K562 (cell line): ENCODE measurements around the gene ZNF81. TPM values are rescaled to one million over a fixed set of nuclear protein-coding genes. Genes with fewer than 3 reads are reported as not detected.

Experiments used
- ATF7 ChIP-seq: fragments of 450-650 bp; IDR thresholded peaks from 2 replicates; pipeline ENCODE4 v1.7.1; 2014; ENCODE audit warnings: mild to moderate bottlenecking, moderate library complexity
- CHAMP1 ChIP-seq: fragments of 450-650 bp; IDR thresholded peaks from 2 replicates; pipeline ENCODE4 v1.6.1; 2016; ENCODE audit warnings: mild to moderate bottlenecking
- CREB1 ChIP-seq, 2 experiments: sonication (generic) in 1 of 2; formaldehyde crosslinking in 1 of 2; IDR thresholded peaks; 2 replicates each; pipeline versions ENCODE4 v1.6.1 to v1.8.0; 2012 to 2022; ENCODE audit warnings: inconsistent platforms in 1 of 2, mild to moderate bottlenecking in 1 of 2, missing genetic modification reagents in 1 of 2, moderate library complexity in 1 of 2
- CREM ChIP-seq: IDR thresholded peaks from 2 replicates; pipeline ENCODE4 v1.6.1; 2014; ENCODE audit warnings: antibody characterized with exemption, low read depth
- EHMT2 ChIP-seq: fragments of 450-650 bp; IDR thresholded peaks from 2 replicates; pipeline ENCODE4 v1.6.1; 2018; ENCODE audit warnings: antibody characterized with exemption
- MCM5 ChIP-seq: fragments of 450-650 bp; IDR thresholded peaks from 2 replicates; pipeline ENCODE4 v1.6.1; 2016; ENCODE audit warnings: low read depth
- PHF20 ChIP-seq: fragments of 450-650 bp; IDR thresholded peaks from 2 replicates; pipeline ENCODE4 v1.6.1; 2018; ENCODE audit not compliant: partially characterized antibody
- PHF8 ChIP-seq: fragments of 200-600 bp; sonication (generic); IDR thresholded peaks from 2 replicates; pipeline ENCODE4 v1.6.1; 2012; ENCODE audit warnings: mixed run types, mild to moderate bottlenecking, inconsistent platforms, low read length, moderate library complexity, borderline replicate concordance
- RCOR1 ChIP-seq, 2 experiments: IDR thresholded peaks; 2 replicates each; pipeline ENCODE4 v1.6.1; 2012; ENCODE audit warnings: low read depth in 2 of 2, low read length in 2 of 2, borderline replicate concordance in 1 of 2, improper control_type of control experiment in 1 of 2
- SIX5 ChIP-seq, 2 experiments: IDR thresholded peaks; 2 replicates each; pipeline ENCODE4 v1.6.1; 2011; ENCODE audit warnings: low read length in 2 of 2, borderline replicate concordance in 1 of 2, low read depth in 1 of 2, mild to moderate bottlenecking in 1 of 2, moderate library complexity in 1 of 2; ENCODE audit not compliant: insufficient read depth in 1 of 2
- TAF9B ChIP-seq: fragments of 450-650 bp; IDR thresholded peaks from 2 replicates; pipeline ENCODE4 v1.6.1; 2018; ENCODE audit warnings: mild to moderate bottlenecking; ENCODE audit not compliant: partially characterized antibody
- TEAD1 ChIP-seq, 2 experiments: fragments of 450-650 bp in 1 of 2; sonication (generic) in 1 of 2; formaldehyde crosslinking; IDR thresholded peaks; 2 replicates each; pipeline versions ENCODE4 v1.4.0 to v1.8.0; 2020 to 2022; ENCODE audit warnings: mild to moderate bottlenecking in 2 of 2, missing genetic modification reagents in 1 of 2
- ZNF24 ChIP-seq: fragments of 450-650 bp; IDR thresholded peaks from 2 replicates; pipeline ENCODE4 v1.6.1; 2016
- polyA plus RNA-seq, 8 experiments: library from polyadenylated mRNA; depleted of rRNA in 4 of 8; stranded (reverse) in 5 of 8; unstranded in 3 of 8; fragments of >200 nt; fragmentation: Nextera tagmentation in 2 of 8; fragmentation: Illumina TruSeq in 1 of 8; extraction: Ambion mirVana in 2 of 8; extraction: Trizol in 1 of 8; gene quantifications; 2 replicates each; pipeline versions ENCODE4 v1.2.1 to v1.2.3, GENCODE V29; 2011 to 2014; ENCODE audit warnings: inconsistent platforms in 1 of 8, missing spikeins in 1 of 8
- total RNA-seq, 7 experiments: library from RNA; depleted of rRNA in 6 of 7; stranded (reverse); fragments of >200 nt in 6 of 7; fragmentation: Illumina TruSeq in 2 of 7; extraction: Trizol in 2 of 7; gene quantifications; 2 replicates each; pipeline versions ENCODE4 v1.2.1 to v1.2.3, GENCODE V29; 2011 to 2021; ENCODE audit warnings: low replicate concordance in 1 of 7
- TF ChIP-seq, protein P1 (sequence below), 2 experiments: fragments of 450-650 bp in 1 of 2; sonication (generic) in 1 of 2; formaldehyde crosslinking in 1 of 2; IDR thresholded peaks; 2 replicates each; pipeline versions ENCODE4 v1.7.1 to v1.9.0; 2016 to 2022; ENCODE audit warnings: inconsistent platforms in 1 of 2, mild to moderate bottlenecking in 1 of 2, missing genetic modification reagents in 1 of 2

Gene ZNF81
- total and polyA plus RNA-seq, 9 of the 15 experiments (the other 6 are each of a cell fraction or from before 2014, with no cell fraction given) = 2.4 to 9.6 (median 4.9) TPM

- TF ChIP-seq ATF7 (peak; percentile 60; the same call in 1 of the 2 replicates), CREM (peak; percentile 50; the same call in 1 of the 2 replicates), PHF20 (peak; percentile 45), MCM5 (no peak), PHF8 (peak; percentile 49; the same call in 1 of the 2 replicates), TAF9B (peak; percentile 65), CREB1 (IDR thresholded peaks at IDR 0.05) (peak; percentile 17; the same call in 1 of the 2 replicates), CREB1 (CRISPR knock-in tag; IDR thresholded peaks at IDR 0.05) (no peak), SIX5 (IDR thresholded peaks at IDR 0.05; ENCODE audit: borderline replicate concordance in 1 of 2, insufficient read depth in 1 of 2, low read depth in 1 of 2, low read length in 2 of 2) (peak; percentile 39; a peak in 3 of 4 replicates), CHAMP1 (no peak), TEAD1 (CRISPR knock-in tag; IDR thresholded peaks at IDR 0.05) (no peak), EHMT2 (no peak), ZNF24 (no peak), RCOR1 (IDR thresholded peaks at IDR 0.05; ENCODE audit: borderline replicate concordance in 1 of 2, low read depth in 2 of 2, low read length in 2 of 2) (0 out of 4 replicates have a peak, but pooled peaks of 1 of the 2 experiments have one; percentile 44)
- TF ChIP-seq, protein P1, sequence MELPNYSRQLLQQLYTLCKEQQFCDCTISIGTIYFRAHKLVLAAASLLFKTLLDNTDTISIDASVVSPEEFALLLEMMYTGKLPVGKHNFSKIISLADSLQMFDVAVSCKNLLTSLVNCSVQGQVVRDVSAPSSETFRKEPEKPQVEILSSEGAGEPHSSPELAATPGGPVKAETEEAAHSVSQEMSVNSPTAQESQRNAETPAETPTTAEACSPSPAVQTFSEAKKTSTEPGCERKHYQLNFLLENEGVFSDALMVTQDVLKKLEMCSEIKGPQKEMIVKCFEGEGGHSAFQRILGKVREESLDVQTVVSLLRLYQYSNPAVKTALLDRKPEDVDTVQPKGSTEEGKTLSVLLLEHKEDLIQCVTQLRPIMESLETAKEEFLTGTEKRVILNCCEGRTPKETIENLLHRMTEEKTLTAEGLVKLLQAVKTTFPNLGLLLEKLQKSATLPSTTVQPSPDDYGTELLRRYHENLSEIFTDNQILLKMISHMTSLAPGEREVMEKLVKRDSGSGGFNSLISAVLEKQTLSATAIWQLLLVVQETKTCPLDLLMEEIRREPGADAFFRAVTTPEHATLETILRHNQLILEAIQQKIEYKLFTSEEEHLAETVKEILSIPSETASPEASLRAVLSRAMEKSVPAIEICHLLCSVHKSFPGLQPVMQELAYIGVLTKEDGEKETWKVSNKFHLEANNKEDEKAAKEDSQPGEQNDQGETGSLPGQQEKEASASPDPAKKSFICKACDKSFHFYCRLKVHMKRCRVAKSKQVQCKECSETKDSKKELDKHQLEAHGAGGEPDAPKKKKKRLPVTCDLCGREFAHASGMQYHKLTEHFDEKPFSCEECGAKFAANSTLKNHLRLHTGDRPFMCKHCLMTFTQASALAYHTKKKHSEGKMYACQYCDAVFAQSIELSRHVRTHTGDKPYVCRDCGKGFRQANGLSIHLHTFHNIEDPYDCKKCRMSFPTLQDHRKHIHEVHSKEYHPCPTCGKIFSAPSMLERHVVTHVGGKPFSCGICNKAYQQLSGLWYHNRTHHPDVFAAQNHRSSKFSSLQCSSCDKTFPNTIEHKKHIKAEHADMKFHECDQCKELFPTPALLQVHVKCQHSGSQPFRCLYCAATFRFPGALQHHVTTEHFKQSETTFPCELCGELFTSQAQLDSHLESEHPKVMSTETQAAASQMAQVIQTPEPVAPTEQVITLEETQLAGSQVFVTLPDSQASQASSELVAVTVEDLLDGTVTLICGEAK (IDR thresholded peaks at IDR 0.05) = peak; percentile 73
- TF ChIP-seq, protein P1 (CRISPR knock-in tag; IDR thresholded peaks at IDR 0.05) = no peak
These were observed at the start of gene ZNF81 (continued) for GRCh38 chrX:47836164-47837072.
